HG03558 (cell line): ENCODE measurements around the gene E2F4.

ENCODE experiments used
- ATAC-seq: cut with Tn5 transposase; IDR thresholded peaks from one replicate; pipeline ENCODE4 v1.9.1; 2021; ENCODE audit warnings: moderate number of reproducible peaks; ENCODE audit not compliant: unreplicated experiment; ENCODE audit errors: extremely low read depth

The E2F4 gene, protein sequence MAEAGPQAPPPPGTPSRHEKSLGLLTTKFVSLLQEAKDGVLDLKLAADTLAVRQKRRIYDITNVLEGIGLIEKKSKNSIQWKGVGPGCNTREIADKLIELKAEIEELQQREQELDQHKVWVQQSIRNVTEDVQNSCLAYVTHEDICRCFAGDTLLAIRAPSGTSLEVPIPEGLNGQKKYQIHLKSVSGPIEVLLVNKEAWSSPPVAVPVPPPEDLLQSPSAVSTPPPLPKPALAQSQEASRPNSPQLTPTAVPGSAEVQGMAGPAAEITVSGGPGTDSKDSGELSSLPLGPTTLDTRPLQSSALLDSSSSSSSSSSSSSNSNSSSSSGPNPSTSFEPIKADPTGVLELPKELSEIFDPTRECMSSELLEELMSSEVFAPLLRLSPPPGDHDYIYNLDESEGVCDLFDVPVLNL

DNA sequence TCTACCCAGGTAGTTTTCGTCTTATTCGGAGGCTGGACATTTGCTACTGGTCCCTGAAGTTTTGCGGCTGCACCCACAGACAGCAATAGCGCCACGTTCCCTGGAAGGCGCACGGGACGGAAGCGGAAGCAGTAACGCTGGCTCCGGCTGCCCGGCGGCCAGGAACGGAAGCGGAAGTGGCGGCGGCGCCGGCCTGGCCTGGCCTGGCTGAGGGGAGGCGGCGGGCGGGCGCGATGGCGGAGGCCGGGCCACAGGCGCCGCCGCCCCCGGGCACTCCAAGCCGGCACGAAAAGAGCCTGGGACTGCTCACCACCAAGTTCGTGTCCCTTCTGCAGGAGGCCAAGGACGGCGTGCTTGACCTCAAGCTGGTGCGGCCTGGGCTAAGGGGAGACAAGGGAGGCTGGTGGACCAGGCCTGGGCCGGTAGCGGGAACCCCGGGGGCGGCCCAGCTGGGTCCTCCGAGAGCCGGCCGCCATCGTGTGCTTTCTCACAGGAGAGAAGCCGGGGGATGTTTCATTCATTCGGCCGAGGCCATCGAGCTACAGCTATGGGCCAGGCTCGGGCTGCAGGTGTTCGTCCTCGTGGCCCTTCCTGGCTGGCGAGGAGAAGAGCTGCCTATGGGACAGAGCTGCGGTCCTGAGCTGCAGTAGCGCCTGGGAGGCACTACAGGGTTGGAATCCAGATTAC is at the start of gene E2F4:
TSS of gene E2F4 (plus strand) at position 161 of the 687 bp plus-strand sequence. CDS start at position 234, 73 bp downstream.
- ATAC-seq = peak; percentile 66

DNA sequence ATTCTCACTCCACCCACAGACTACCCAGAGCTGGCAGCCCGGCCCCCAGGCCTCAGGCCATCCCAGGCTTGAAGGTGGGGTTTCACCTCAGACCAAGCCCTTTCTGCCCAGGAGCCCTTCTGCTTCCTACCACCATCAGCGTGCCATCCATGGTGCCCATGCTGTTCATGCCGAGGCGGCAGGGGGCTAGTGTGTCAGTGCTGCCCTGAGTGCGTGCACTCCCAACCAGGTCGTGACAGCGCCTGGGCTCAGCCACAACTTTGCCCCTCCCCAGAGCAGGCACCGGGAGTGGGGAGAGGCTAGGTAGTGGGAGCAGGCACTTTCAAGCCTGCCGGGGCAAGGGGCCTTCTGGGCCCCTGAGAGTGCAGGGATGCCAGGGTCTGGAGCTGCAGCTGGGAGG is 49.6 kb upstream of the E2F4 start:
- no peak for ATAC-seq

DNA sequence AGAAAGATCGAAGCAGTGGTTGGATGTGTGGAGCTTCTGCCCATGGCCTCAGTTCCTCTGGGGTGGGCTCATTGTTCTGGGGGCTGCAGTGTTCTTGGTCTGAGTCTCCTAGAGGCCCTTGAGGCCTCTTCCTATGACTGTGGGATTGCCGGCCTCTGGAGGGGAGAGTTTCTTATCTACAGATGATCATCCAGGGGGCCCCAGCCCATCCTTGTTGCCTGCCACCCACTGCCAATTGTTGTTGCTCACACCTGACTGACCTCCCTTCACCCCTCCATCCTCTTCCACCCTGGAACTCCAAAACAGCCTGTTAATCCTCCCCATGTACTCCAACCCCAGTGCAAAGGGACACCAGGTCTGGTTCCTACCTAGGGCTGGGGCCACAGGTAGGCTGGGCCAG is 47.0 kb upstream of the E2F4 start:
- no peak for ATAC-seq

DNA sequence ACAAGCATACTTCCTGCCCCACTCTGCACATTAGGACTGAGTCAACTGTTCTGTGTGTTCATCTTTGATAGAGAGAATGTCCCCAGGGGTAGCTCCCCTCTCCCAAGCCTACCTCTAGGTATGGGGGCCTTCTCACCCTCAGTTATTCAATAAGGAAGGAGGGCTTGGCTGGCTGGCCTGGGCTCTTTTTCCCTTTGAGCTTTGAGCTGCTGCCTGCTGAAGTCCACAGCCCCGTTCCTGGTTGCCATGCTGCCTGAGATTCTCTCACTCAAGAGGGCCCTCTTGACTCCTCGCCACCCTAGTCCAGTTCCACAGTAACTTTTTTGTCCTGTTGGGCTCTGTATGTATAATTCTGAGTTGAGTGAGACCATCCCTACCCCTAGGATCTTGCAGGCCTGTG is 46.2 kb upstream of the E2F4 start:
- ATAC-seq = no peak

DNA sequence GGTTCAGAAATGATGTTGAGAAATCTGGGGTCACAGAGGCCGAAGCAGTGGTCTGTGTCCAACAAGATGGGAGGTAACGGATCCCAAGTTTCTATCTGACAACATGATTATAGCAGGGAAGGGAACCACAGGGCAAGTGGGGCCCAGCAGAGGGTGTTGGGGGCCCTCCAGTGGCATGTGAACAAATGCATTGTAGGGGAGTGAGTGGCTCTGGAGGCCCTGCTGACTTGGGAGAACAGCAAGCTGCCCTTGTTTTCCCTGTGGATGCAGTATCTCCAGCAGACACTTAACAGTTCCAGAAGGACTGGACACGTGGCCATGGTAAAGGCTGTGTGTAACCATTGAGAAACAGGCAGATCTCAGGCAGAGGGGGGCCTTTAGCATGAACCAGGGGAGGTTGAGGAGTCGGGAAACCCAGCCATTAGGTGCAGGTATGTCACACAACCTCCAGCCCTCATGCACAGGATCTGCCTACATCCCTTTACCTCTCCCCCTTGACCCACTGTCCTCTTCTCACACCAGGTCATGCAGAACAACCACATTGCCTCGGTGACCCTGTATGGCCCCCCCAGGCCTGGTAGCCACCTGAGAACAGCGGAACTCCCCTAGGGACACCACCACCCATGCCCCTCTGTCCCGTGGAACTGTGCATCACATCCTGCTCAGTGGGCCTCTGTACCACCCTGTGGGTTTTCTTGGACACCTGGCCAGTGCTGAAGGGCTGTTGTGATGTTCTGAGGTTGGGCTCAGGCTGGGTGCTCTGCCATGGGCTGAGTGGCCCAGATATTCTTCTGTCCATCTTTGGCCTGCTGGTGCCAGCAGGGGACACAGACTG is 45.2 kb upstream of the E2F4 start:
- ATAC-seq = no peak

DNA sequence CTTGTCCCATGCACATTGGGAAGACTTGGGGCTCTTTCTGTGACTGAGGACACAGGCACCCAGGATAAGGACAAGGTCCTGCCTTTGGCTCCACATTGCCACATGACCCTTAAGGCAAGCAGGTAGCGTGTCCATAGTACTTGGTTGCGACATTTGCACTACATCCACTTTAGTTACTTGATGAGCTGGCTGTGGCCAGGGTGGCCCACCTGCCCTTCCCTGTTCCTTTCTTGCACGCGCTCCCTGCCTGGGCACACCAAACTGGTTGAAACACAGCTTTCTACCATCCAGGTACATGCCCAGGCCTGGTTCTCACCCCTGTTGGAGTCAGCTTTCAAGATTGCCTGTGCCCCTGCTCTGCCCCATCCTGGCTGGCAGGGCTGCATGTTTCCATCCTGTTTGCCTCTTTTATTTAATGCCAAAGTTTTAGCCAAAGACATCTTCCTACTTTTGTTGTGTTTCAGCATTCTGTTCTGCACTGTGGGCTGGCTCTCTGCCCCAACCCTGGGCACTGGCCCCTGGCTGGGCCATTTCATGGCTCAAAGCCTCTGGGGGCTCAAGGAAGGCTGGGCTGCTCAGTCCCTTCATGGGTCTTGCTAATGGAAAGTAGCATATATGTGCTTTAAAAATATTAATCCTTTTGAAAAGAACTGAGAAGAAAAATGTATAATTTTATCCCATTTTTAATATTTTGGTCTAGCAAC is 44.4 kb upstream of the E2F4 start:
- ATAC-seq = no peak

DNA sequence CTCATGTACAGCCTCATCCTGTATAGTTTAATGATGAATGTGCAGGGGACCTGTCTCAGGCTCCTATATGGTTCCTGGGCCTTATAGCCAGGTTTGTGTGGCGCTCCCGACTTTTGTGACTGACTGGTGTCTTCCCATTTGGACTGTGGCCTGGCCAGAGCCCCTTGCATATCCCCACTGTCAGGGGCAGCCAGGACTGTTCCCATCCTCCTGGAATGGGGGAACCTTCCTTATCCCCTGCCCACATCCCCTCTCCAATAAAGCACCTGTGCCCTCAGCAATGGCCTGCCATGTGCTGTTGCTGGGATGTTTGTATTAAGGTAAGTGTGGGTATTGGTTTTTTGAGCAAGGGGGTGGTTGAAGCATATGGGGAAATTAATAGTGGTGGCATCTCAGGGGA is 43.7 kb upstream of the E2F4 start:
- ATAC-seq = no peak

DNA sequence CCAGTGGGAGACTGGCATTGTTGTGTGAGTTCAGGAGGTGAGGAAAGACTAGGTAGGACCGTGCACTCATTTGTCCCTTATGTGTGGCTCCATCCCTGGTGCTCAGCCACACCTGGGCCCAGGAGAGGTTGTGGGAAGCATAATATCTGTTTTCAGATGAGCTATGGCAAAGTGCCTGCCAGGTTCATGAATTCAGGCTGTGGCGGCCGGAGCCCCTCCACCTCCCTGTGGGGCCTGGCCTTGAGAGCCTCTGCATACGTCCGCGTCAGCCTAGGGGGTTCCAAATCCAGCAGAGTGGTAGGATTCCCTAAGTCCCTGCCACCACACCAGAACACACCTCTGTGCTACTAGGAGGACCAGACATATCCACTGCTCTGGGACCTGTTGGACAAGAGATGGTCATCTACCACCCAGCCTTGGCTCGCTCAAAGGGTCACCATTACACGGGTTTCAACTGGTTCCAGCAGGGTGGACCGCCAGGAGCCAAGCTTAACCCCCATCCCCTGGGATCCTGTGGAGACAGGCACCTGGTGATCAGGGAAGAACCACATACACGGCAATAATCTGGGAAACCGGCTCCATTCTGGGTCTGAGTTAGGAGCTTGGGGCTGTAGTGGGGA is 43.2 kb upstream of the E2F4 start:
- ATAC-seq = no peak

DNA sequence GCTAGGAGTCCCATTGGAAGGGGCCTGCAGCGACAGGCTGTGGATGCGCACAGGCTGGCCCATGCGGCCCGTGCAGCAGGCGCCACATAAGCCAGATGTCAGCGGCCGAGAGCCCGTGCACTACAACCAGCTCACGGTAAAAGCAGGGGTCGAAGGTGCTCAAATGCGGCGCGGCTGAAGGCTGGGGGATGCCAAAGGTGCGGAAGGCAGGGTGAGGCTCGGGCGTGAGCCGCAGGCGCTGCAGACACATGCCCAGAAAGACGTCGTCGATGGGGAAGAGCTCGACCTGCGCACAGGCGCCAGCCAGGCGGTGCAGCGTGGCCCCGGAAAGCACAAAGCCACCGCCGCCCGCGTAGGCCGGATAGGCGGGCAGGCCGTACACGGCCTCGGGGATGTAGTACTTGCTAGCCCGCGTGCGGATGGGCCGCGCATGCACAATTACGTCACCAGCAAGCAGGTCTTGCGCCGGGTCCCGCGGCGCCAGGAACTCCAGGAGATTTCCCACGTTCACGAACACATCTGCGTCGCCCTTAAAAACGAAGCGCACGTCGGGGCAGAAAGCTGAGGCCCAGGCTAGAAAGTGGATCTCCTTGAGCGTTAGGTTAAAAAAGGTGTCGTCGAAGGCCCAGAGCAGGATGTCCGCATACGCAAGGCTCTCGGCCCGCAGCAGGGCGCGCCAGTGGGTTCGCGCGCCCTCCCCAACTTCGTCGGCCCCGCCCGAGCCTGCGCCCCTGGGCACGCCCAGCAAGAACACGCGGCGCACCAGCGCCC is 42.5 kb upstream of the E2F4 start:
- ATAC-seq = no peak

DNA sequence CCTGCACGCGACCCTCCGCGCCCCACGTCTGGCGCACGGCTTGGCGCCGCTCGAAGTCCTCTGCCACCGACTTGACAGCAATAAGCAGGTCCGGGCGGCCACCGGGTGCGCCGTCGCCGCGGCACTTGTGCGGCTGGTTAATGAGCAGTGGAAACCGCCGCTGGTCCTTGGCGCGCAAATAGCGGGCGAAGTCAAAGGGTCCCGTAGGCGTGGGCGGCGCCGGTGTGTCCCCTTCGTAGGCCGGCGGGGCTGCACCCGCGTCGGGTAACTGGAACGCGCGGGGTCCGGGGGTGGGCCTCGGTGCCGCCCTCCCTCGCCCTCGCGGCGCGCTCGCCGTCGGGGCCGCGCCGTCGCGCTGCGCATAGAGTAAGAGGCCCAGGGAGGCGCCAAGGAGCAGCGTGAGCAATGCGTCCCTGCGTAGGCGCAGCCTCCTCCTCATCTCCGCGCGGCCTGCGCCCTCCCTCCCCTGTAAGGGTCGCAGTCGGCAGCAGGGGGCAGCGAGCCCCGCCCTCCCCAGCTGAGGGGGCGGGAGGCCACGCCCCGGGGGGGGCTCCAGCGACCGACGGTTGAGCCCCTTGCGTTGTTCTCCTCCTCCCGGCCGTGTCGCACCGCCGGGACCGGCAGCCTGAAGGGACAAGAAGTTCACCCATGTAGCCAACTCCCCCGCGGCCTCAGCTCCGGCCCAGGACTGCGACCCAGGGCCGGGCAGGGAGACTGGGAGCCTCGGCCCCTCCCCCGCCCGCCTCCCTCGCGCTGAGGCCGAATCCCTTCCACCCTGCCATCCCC is 41.7 kb upstream of the E2F4 start:
- ATAC-seq = no peak

DNA sequence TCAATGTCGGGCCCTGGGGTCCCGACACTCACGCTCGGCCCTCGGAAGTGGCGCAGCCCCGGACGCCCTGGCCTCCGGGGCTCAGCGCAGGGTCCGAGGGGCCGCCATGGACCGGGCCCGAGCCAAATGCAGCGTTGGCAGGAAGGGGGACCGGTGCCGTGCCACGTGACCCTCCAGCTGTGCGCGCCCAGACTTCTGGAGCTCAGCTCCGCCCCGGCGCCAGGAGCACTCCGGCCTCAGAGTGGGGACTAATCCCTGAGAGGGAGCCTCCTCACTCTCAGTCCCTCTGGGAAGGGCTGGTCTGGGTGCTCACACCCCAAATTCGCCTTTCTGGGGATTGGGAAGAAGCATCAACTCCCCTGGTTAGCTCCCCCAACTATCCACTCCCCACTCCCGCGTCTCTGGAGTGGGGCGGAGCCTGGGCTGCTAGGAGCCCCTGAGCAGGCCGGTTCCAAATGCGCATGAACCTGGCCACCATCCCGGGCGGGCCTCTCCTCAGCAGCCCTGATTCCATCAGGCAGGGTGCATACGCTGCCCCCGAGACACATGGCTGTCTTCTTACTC is 41.0 kb upstream of the E2F4 start, which contains the start of gene B3GNT9:
TSS of gene B3GNT9 (minus strand) at position 166 of the 564 bp plus-strand sequence. CDS start 513 bp downstream, outside the sequence.
- ATAC-seq = no peak

DNA sequence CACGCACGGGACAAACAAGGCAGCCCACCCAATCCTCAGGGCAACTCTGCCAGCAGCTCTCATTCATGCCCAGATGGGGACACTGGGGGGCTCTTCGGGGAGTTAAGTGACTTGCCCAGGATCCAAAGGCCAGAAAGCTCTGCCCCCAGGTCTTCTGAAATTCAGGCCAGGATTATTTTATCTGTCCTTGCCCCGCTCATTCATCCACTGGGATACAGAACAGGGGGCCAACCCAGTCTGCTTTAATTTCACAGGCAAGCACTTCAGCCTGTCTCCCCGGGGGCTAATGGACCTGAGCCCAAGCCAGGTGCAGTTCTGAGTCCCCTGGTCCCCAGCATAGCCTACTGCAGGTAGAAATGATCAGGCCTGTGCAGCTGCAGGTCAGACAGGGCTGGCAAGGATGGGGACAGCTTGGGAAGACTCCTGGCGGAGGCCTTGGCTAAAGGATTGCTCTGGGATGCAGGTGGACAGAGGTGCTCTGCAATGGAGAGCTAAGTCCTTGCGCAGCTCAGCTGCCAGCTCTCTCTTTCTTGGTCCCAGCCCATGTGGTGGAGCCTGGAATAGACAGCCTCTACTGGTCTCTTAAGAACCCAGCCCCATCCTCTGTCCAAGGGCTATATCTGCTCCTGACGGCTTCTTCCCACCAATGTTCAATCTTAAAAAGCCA is 40.4 kb upstream of the E2F4 start:
- ATAC-seq = no peak

DNA sequence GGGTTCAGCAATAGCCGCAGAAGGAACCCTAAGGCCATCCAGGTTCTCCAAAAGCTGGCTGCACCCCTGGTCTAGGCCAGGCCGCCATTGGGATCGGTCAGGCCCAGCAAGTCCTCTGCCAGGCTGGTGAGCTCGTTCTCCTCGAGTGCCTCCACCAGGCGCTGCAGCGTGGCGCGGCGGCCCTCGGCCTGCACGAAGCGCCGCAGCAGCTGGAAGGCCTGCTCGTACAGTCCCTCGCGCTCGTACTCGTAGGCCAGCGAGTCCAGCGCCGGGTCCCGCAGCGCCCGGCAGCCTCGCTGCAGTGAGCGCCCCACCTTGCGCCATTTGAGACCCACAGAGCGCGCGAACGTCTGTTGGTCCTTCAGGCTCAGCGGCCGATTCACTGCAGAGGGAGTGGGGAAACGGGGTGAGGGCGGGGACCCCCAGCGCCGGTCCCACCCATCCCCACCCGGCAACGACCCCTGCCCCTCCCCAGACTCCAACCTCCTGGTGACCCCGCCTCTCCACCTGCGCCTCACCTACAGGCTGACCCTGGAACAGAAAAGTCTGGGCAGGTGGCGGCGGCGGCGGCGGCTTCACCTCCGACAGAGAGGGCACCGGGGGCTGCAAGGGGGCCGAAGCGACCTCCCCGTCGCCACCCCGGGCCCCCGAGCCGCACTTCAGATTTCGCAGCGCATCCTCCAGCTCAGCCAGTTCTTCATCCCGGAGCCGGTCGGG is 37.2 kb upstream of the E2F4 start:
- ATAC-seq = no peak

DNA sequence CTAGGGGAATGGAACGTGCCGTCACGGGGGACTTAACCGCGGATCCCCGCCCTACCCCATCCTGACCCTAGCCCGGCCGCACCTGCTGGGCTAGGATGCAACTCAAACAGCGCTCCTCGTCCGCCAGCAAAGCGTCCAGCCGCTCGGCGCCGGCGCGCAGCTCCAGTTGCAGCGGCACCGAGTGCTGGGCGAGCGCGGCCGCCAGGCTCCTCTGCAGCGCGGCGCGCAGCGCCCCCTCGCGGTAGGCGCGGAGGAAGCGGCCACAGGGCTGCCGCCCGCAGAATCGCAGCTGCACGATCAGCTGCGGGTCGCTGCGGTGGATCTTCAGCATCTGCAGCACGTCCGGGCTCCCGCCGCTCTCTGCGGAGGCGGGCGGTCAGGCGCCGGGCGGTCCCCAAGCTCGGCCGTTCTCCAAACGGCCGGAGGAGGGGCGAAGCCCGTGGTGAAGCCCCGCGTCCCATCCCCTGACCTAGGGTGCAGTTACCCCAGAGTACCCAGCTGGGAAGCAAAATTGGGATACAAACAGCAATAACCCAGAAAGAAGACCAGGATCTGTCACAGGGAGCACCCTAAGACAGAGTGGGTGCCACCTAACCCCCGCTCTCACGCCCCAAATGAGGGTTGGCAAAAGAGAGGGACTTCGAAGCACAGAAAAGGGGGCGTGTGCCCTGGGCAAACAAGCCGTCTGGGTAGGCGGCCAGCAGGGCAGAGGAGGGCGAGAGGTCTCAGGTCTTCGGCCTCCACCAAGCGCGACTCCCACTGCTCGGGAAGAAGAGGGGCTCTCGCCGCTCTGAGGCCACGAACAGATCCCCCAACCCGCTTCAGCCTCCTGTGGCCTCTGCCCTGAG is 36.4 kb upstream of the E2F4 start:
- ATAC-seq = no peak

DNA sequence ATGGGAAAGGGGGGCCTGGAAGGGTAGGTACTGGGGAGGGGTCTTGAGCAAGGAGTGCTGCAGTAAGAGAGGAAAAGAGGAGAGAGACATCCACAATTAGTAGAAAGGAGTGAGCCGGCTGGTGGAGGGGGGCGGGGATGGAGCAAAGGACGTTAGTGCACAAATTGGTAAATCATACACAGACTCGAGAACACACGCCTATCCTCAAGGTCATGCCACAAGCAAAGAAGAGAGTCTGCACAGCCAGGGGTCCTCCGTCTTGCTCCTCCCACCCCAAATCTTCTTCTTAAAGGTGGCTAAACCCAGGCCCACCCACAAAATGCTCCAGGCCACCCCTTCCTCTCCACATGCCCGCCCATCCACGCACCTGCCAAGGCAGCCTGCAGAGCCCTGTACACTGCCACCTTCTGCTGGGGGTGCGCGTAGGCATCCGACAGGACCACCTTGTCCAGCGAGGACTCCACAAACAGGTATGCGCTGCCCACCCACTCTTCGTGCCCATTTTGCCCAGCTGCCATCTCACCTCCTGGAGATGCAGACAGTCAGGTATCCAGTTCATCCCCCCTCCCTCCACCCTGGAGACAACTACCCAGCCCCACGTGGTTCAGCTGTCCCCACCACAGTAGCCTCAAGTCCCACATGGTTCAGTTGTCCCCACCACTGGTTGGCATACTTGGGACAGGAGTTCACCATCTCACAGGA is 35.7 kb upstream of the E2F4 start:
- ATAC-seq = no peak
